ENCODE results near the gene GRIN3A.
A peak's percentile ranks its signal among the peaks of the same experiment; 100 is the strongest.
"Not testable (repeated sequence)": the region's sequence is repeated elsewhere in the genome, so short reads cannot be mapped to it uniquely, and the experiment has no call there.

Gene GRIN3A

DNA sequence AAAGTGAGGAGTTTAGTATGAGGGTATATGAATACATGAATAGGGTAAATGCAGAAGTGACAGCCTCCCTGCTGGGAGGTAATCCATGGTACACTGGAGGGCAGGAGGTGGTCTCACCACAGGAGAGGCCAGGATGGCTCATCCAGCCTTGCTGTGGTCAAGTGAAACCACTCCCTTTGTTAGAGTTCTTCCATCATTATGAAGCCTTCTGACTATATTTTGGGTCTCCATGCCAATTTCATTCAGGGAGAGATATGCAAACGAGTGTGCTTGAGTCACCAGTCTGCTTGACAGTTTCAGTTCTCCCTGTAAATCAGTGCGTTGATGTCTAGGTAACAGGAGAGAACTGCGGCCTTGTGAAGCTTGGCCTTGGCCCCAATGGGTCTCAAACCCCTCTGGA, 160.1 kb downstream of the GRIN3A start:
- no peak for DNase-seq (ENCODE audit: low read depth in 2 of 2)

DNA sequence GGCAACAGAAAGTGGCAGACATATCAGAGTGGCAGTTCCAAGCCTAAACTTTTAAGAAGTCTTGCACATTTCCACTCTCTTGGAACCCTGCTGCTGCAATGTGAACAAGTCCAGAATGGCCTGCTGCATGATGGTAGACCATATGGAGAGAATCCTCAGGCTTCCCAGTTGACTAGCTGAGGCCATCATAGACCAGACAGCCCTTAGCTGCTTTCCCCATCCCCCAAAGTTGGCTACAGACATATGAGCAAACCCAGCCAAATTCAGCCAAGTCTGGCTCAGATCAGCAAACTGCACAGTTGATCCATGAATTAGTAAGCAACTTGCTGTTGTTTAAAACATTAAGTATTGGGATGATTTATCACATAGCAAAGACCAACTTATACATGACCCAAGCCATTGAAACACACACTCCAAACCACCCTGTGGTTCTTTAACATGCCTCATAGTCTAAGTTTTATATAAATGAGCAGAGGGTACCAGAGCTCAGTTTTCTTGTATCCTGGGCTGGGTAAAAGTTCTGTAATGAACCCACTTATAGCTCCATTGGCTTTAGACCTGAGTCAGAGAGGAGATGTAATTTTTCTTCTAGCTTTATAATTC, 163.6 kb downstream of the GRIN3A start:
- no peak for DNase-seq (ENCODE audit: low read depth in 2 of 2)

DNA sequence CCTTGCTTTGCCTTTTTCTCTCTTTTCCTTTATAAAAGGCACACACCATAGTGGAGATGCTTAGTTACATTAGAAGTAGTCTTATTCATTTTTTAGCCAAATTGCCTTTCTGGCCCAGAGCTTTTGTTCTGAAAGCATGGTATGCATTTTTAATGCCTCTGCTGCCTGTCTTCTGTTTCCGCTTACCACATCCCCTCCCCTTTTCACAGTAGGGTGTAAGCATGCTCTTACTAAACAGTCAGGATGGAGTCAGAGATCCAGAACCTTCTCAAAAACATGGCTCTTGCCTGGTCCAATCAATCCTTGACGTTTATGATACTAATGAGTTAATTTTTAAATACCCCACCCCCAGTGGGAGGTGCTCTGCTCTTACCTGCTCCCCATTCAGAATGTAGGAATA, 166.1 kb downstream of the GRIN3A start:
- no peak for DNase-seq (ENCODE audit: low read depth in 2 of 2)

DNA sequence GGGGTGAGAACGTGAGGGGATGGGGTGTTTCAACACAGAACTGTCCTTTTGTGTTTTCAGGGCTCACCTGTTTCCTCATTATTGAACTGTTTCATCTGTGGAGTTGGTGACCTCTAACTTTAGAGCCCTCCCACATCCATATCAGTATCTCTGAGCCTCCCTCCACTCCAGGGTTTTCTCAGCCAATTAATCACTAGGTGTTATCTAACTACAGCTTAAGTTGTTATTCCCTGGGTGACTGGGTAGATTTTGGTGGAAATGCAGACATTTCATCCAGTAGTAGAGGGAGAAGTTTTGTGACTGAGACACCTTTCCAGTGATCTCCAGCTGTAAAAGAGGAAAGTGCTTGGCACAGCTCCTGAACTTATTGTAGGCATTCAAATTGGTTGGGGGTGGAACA, 167.3 kb downstream of the GRIN3A start:
- no peak for DNase-seq (ENCODE audit: low read depth in 2 of 2)

- no peak for DNase-seq (ENCODE audit: low read depth in 2 of 2)
Measured at GRCh38 chr9:101569741-101570501, 168.5 kb downstream of the GRIN3A start.

DNA sequence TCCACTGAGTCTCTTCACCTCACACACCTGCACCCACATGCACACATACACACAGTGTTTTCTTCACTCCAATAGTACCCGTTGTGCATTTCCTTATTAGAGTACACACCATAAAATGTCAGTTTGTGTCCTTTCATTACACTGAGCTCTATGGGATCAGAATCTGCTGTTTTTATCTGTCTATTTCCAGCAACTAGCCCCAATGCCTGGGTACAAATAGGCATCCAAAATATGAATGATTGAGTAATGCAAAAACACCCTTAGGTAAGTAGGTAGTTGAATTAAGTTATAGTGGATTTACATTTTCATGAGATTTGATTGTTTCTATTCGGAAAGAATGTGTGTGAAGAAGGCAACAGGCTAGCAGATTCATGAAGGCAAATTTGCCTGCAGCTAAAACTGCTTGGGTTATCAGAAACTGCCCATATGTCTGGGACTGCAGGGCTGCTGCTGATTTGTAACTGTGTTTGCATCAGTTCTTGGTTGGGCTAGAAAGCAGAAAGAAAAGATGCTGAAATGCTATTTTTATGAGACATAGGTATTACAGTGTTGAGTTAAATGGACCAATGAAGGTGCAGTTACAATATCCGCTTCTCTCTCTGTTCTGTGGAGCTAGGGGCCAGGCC, 170.6 kb downstream of the GRIN3A start:
- no peak for DNase-seq (ENCODE audit: low read depth in 2 of 2)

GRCh38 chr9:101566904-101567724, 171.3 kb downstream of the GRIN3A start:
- DNase-seq (ENCODE audit: low read depth in 2 of 2), result no peak

GRCh38 chr9:101564252-101564651, 174.2 kb downstream of the GRIN3A start:
- DNase-seq (ENCODE audit: low read depth in 2 of 2), result no peak

DNA sequence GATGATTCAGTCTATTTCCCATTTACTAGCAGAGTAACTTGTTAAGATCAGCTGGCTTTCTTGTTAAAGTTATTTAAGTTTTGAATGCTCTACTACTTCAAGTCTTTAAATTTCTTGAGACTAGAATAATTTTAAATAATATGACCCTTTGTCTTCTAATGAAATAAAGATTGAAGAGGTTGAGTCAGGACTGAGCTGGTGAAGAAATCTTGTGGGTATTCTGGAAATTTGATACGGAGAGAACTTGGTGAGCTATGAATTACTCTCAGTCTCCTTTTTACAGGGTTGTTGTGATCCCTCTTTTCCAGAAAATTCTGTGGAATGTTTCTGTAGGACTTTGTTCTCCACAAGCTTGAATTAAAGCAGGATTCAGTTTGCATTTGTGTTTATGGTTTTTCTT, 175.5 kb downstream of the GRIN3A start:
- no peak for DNase-seq (ENCODE audit: low read depth in 2 of 2)

GRCh38 chr9:101561740-101562139, 176.7 kb downstream of the GRIN3A start:
- no peak for DNase-seq (ENCODE audit: low read depth in 2 of 2)

- DNase-seq (ENCODE audit: low read depth in 2 of 2), result not testable (repeated sequence)
Measured at GRCh38 chr9:101549472-101550098, 188.9 kb downstream of the GRIN3A start.

DNA sequence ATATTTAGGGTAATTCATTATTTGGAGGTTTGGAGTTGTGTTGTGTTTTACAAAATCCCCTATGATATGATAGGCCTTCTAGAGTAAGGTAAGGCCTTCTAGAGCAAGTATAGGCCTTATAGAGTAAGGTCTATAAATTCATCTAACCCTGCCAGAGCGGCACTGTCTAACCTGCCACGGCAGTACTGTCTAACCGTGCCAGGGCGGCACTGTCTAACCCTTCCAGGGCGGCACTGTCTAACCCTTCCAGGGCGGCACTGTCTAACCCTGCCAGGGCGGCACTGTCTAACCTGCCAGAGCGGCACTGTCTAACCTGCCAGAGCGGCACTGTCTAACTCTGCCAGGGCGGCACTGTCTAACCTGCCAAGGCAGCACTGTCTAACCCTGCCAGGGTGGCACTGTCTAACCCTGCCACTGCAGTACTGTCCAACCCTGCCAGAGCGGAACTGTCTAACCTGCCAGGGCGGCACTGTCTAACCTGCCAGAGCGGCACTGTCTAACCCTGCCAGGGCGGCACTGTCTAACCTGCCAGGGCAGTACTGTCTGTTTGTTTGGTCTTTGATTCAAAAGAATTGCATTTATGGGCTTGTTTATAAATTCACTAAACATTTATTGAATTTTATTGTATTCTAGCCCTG, 195.2 kb downstream of the GRIN3A start:
- no peak for DNase-seq (ENCODE audit: low read depth in 2 of 2)

DNA sequence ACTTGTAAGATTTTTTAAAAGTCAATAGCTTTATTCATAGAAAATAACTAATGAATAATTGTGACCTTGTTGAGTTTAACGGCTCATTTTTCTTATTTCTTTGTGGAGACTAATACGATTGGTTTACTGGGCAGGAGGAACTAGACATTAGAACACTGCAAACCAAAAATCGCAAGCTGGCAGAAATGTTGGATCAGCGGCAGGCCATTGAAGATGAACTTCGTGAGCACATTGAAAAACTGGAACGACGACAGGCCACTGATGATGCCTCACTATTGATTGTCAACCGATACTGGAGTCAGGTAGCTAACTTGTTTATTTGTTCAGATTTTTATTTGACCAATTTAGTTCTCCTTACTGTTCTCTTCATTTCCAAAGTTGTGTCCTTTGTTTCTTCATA, 198.4 kb downstream of the GRIN3A start:
- DNase-seq (ENCODE audit: low read depth in 2 of 2), result no peak

GRCh38 chr9:101536938-101537337, 201.5 kb downstream of the GRIN3A start:
- DNase-seq (ENCODE audit: low read depth in 2 of 2), result no peak

GRCh38 chr9:101536351-101536750, 202.1 kb downstream of the GRIN3A start:
- no peak for DNase-seq (ENCODE audit: low read depth in 2 of 2)

DNA sequence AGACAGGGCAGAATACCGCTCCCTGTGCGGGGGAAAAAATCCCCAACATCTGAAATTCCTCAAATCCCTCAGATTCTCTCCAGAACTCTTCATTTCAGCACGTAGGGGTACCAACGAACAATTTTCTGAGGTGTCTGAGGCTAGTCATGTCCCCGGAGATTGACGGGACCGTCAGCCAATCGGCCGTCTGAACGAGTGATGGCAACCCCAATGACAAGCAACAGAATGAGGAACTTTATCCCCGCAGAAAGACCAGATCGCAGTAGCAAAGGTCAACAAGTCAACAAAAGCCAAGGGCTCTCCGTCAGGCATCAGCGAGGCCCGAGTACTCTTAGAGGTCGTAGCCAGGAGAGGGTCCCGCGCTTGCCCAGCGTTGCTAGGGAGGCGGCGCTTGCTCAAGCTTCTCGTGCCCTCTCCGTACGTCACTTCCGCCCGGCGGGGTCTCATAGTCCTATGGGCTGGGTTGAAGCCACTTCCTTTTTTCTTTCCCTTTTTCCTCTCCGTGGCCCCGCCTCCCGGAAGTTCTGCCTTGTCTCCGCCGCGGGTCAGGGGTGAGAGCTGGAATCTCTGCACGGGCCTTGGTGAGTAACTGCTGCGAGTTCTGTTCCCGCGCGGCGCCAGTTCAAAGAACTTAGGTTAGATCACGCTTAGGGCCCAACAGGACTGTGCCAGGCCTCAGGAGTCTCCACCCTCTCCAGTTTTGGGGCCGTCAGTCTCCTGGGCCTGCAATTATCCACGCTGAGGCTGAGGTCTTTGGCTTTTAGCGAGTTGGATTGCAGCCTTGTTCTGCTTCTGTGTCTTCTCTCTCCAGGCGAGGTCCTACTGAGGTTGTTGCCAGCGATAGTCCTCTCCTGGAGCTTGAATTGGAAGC, 204.9 kb downstream of the GRIN3A start, which contains the start of gene RNF20:
Gene RNF20 (plus strand): TSS at position 520 of the 871 bp plus-strand sequence. CDS start 1,571 bp downstream, outside the sequence.
- DNase-seq (ENCODE audit: low read depth in 2 of 2), result peak; percentile 94 to 98

DNA sequence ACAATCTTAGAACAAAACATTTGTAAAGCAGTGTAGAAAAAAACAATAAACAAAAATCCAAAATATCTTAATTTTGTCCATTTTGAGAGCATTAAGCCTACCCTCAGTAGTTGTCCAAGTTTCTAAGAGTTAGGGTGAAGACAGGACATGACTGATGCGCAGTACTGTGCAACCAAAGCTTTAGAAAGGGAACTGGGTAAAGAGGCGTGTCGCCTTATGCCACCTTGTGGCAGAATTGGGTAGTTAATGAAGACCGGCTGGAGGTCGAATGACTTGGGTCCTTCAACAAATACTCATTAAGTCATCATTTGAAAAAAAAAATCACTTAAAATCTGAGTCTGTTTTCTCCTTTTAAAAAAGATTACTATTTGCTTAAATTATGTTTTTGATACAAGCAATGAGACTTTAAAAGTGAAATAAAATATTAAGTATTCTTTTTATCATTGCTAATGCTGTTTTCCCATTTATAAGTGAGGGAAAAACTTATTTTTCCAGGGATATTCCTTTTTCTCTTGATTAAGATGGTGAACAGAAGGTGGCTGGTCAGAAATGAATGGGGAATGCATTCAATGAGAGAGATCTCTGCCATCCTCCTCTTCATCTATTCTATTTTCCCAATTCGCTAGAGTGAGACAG, 208.3 kb downstream of the GRIN3A start:
- DNase-seq (ENCODE audit: low read depth in 2 of 2), result peak; percentile 36

DNA sequence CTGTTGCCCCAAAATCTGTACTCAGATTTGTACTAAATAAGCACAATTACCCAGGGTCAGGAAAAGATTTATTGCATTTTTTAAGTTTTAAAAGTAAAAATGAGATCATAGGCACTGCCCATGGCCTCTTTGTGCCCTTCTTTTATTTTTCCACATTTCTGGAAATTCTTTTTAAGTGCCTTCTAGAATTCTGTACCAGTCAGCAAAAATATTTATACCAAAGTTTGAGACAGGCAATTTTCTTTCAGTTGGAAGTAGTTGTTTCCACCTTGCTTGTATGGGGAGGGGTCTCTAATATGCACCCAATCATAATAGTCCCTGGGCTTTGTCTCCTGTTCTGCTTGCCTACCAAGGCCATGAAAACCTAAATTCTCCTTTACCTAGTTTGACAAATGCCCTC, 210.4 kb downstream of the GRIN3A start:
- DNase-seq (ENCODE audit: low read depth in 2 of 2), result no peak

- no peak for DNase-seq (ENCODE audit: low read depth in 2 of 2)
Measured at GRCh38 chr9:101527066-101527465, 211.4 kb downstream of the GRIN3A start.

DNA sequence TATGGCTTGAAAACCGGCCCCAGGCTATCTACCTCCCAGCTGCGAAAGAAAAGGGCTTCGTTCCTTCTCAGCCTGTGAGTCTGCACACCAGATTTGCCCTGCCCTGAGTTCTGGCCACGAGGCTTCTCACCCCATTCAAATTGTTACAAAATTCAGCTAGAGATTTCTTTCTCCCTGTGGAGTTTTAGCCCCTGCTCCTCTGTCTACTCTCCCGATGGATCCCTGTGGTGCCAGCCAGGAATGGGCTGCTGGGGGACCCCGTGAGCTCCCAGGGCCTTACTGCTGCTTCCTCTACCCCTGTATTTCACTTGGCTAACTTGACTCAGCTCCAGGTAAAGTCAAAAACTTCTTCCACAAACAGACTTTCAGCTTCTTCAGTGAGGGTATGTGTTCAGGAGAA, 214.1 kb downstream of the GRIN3A start:
- DNase-seq (ENCODE audit: low read depth in 2 of 2), result no peak

All from stimulated activated CD4-positive, alpha-beta T cell treated with anti-CD3 and anti-CD28 coated beads, Interleukin-1b, Interleukin-23, amount 100 ng/mL, for 1 hour (primary cell).